GM23338 (cell line): ENCODE measurements around the gene KIAA0753.

ENCODE experiments used
- CREB1 ChIP-seq: fragments of 250-450 bp; sonication (Bioruptor Pico); IDR thresholded peaks from 2 replicates; pipeline ENCODE4 v1.5.0; 2020; ENCODE audit warnings: low read depth, mild to moderate bottlenecking, moderate library complexity
- CTCF ChIP-seq, 2 experiments: fragments of 200-600 bp in 1 of 2; sonication (generic) in 1 of 2; conservative IDR thresholded peaks; 2 replicates each; pipeline versions ENCODE4 v1.5.1 to v1.6.1; 2016 to 2017; ENCODE audit warnings: antibody characterized with exemption in 2 of 2, low read depth in 2 of 2, mild to moderate bottlenecking in 2 of 2, moderate library complexity in 1 of 2
- ETS1 ChIP-seq: IDR thresholded peaks from 2 replicates; pipeline ENCODE4 v1.6.1; 2016; ENCODE audit warnings: antibody characterized with exemption
- EZH2 ChIP-seq: fragments of 200-600 bp; sonication (generic); IDR thresholded peaks from one replicate; pipeline ENCODE4 v1.8.0; 2017; ENCODE audit warnings: antibody characterized with exemption, mild to moderate bottlenecking, low read depth; ENCODE audit not compliant: unreplicated experiment
- EZH2phosphoT487 ChIP-seq: fragments of 200-600 bp; sonication (generic); IDR thresholded peaks from one replicate; pipeline ENCODE4 v1.8.1; 2018; ENCODE audit warnings: antibody characterized with exemption; ENCODE audit not compliant: unreplicated experiment
- JUNB ChIP-seq: IDR thresholded peaks from one replicate; pipeline ENCODE4 v1.6.1; 2016; ENCODE audit warnings: antibody characterized with exemption; ENCODE audit not compliant: unreplicated experiment
- NANOG ChIP-seq: IDR thresholded peaks from 2 replicates; pipeline ENCODE4 v1.6.1; 2016; ENCODE audit warnings: antibody characterized with exemption, borderline replicate concordance
- POLR2AphosphoS5 ChIP-seq: IDR thresholded peaks from 2 replicates; pipeline ENCODE4 v1.6.1; 2016; ENCODE audit warnings: antibody characterized with exemption, low read depth
- ZNF114 ChIP-seq: fragments of 250-450 bp; sonication (Bioruptor Pico); IDR thresholded peaks from 2 replicates; pipeline ENCODE4 v1.5.0; 2020; ENCODE audit warnings: mild to moderate bottlenecking, moderate library complexity
- ZNF331 ChIP-seq: fragments of 250-450 bp; sonication (Bioruptor Pico); IDR thresholded peaks from 2 replicates; pipeline ENCODE4 v1.5.0; 2020; ENCODE audit warnings: low read depth, mild to moderate bottlenecking, moderate library complexity
- TF ChIP-seq, protein P1 (sequence below): IDR thresholded peaks from one replicate; pipeline ENCODE4 v1.6.1; 2018; ENCODE audit warnings: antibody characterized with exemption; ENCODE audit not compliant: unreplicated experiment

GRCh38 chr17:6580625-6581024 is 59.9 kb downstream of the KIAA0753 start:
- no peak for TF ChIP-seq POLR2AphosphoS5
- TF ChIP-seq CTCF (conservative IDR thresholded peaks at IDR 0.05; ENCODE audit: low read depth in 2 of 2) = no peak
- TF ChIP-seq EZH2phosphoT487 = no peak
- TF ChIP-seq EZH2 = no peak
- TF ChIP-seq, protein P1, sequence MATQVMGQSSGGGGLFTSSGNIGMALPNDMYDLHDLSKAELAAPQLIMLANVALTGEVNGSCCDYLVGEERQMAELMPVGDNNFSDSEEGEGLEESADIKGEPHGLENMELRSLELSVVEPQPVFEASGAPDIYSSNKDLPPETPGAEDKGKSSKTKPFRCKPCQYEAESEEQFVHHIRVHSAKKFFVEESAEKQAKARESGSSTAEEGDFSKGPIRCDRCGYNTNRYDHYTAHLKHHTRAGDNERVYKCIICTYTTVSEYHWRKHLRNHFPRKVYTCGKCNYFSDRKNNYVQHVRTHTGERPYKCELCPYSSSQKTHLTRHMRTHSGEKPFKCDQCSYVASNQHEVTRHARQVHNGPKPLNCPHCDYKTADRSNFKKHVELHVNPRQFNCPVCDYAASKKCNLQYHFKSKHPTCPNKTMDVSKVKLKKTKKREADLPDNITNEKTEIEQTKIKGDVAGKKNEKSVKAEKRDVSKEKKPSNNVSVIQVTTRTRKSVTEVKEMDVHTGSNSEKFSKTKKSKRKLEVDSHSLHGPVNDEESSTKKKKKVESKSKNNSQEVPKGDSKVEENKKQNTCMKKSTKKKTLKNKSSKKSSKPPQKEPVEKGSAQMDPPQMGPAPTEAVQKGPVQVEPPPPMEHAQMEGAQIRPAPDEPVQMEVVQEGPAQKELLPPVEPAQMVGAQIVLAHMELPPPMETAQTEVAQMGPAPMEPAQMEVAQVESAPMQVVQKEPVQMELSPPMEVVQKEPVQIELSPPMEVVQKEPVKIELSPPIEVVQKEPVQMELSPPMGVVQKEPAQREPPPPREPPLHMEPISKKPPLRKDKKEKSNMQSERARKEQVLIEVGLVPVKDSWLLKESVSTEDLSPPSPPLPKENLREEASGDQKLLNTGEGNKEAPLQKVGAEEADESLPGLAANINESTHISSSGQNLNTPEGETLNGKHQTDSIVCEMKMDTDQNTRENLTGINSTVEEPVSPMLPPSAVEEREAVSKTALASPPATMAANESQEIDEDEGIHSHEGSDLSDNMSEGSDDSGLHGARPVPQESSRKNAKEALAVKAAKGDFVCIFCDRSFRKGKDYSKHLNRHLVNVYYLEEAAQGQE = no peak
- no peak for TF ChIP-seq ETS1
- no peak for TF ChIP-seq ZNF114
- no peak for TF ChIP-seq NANOG
- no peak for TF ChIP-seq JUNB
- TF ChIP-seq ZNF331 = no peak
- TF ChIP-seq CREB1 (CRISPR knock-in tag) = no peak
